ENCODE results near the gene HEPN1.

The HEPN1 gene

DNA sequence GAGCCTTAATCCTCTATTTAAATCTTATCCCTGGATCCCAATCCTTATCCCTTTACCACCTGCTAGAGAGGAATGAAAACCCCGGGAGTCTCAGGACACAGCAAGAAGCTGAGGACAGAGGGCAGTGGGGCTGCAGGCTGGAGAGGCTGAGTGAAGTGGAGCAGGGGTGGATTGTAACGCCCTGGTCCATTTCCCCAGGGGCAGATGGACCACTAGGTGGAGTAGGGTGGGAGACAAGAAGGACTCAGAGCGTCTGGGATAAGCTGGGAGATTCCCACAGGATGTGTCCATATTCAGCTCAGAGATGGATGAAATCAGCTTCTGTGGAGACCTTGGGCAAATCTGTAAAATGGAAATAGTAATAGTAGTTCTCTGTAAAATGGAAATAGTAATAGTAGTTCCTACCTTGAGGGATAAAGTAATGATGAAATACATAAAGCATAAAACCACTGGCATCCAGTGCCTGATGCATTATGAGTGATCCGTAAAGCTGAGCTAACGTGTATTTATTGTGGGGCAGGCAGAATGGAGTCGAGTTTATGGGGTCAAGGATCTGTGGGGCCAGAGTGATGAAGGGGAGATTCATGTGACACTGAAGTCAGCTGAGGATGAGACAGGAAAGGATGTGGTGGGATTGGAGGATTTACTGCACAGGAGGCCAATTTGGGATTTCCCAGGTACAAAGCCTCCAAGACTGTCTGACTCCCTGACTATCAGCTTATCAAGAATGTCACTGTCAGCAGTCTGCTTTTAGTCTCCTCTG is 19.5 kb upstream of the HEPN1 start:
- Histone ChIP-seq H3K79me2 (ENCODE audit: control insufficient read depth, low read length) (no peaks in the 10 kb centered on the region), H3K9me3 (ENCODE audit: control insufficient read depth, insufficient read depth, low read length) (no peaks in the 10 kb centered on the region), H3K9me2 (replicated peaks; ENCODE audit: control insufficient read depth, low read length) (no peaks in the 10 kb centered on the region), H3K27ac (ENCODE audit: low read depth, low read length) (no peak overlapping the region), H3K36me3 (ENCODE audit: control insufficient read depth, low read length) (no peaks in the 10 kb centered on the region), H3K27me3 (ENCODE audit: control insufficient read depth, low read length) (peaks cover 34% of the 10 kb centered on the region), H3K4me3 (ENCODE audit: low read length) (no peak overlapping the region), H4K20me1 (ENCODE audit: control insufficient read depth, insufficient read depth, low read depth, low read length) (no peaks in the 10 kb centered on the region), H3K4me2 (ENCODE audit: low read length) (no peak overlapping the region), H3F3A (ENCODE audit: control insufficient read depth, insufficient read depth) (no peaks in the 10 kb centered on the region), H3K4me1 (ENCODE audit: control insufficient read depth, low read length) (no peaks in the 10 kb centered on the region)
- TF ChIP-seq, protein P1, sequence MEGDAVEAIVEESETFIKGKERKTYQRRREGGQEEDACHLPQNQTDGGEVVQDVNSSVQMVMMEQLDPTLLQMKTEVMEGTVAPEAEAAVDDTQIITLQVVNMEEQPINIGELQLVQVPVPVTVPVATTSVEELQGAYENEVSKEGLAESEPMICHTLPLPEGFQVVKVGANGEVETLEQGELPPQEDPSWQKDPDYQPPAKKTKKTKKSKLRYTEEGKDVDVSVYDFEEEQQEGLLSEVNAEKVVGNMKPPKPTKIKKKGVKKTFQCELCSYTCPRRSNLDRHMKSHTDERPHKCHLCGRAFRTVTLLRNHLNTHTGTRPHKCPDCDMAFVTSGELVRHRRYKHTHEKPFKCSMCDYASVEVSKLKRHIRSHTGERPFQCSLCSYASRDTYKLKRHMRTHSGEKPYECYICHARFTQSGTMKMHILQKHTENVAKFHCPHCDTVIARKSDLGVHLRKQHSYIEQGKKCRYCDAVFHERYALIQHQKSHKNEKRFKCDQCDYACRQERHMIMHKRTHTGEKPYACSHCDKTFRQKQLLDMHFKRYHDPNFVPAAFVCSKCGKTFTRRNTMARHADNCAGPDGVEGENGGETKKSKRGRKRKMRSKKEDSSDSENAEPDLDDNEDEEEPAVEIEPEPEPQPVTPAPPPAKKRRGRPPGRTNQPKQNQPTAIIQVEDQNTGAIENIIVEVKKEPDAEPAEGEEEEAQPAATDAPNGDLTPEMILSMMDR (IDR thresholded peaks at IDR 0.05; ENCODE audit: low read depth, low read length, poor library complexity, severe bottlenecking) = no peak
- TF ChIP-seq EZH2phosphoT487 (IDR thresholded peaks at IDR 0.05; ENCODE audit: borderline replicate concordance, low read length) = no peak

DNA sequence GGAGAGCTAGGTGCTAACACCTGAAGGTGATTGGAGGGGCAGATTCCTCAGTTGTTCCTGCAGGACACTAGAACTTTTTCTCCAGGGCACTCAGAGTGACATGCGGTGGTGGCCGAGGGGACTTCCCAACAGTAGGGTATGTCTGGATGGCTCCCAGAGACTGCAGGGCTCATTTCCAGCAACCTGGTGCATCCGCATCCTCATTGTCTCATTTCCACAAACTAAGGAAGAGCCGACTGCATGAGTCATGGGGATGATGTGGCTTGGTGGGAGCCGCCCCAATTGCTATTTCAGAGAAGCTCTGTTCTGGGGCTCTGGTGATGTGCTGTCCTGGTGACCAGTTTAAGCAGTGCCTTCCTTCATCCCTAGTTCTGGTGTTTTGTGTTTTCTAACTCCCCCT is 18.6 kb upstream of the HEPN1 start:
- no peak overlapping the region for H3K4me3 ChIP-seq (ENCODE audit: low read length)

DNA sequence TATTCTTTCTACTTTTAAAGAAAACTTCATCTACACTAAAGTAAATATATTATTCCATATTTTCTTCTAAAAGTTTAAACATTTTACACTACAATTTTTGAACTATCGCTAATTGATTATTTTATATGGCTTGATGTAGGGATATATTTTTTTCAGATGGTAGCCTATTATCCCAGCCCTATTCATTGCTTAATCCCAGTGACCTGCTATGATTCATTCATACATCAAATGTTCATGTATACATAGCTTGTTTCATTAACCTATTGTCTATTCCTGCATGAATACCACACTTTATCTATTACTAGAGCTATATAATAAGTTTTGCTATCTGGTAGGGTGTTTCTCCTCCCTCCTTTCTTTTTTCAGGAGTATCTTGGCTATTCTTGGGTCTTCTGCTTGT is 16.4 kb upstream of the HEPN1 start:
- H3K27ac ChIP-seq (ENCODE audit: low read depth, low read length) = no peak overlapping the region
- H3K9me2 ChIP-seq (replicated peaks; ENCODE audit: control insufficient read depth, low read length) = no peaks in the 10 kb centered on the region
- no peak overlapping the region for H3K4me2 ChIP-seq (ENCODE audit: low read length)
- TF ChIP-seq, protein P1 (IDR thresholded peaks at IDR 0.05; ENCODE audit: low read depth, low read length, poor library complexity, severe bottlenecking) = no peak
- TF ChIP-seq EZH2phosphoT487 (IDR thresholded peaks at IDR 0.05; ENCODE audit: borderline replicate concordance, low read length) = no peak
- H3F3A ChIP-seq (ENCODE audit: control insufficient read depth, insufficient read depth) = no peaks in the 10 kb centered on the region
- no peaks in the 10 kb centered on the region for H3K4me1 ChIP-seq (ENCODE audit: control insufficient read depth, low read length)
- H4K20me1 ChIP-seq (ENCODE audit: control insufficient read depth, insufficient read depth, low read depth, low read length) = no peaks in the 10 kb centered on the region
- no peaks in the 10 kb centered on the region for H3K79me2 ChIP-seq (ENCODE audit: control insufficient read depth, low read length)
- peaks cover 34% of the 10 kb centered on the region for H3K27me3 ChIP-seq (ENCODE audit: control insufficient read depth, low read length)
- H3K4me3 ChIP-seq (ENCODE audit: low read length) = no peak overlapping the region
- no peaks in the 10 kb centered on the region for H3K9me3 ChIP-seq (ENCODE audit: control insufficient read depth, insufficient read depth, low read length)
- no peaks in the 10 kb centered on the region for H3K36me3 ChIP-seq (ENCODE audit: control insufficient read depth, low read length)

More for the DNA sequence above, 18.6 kb upstream of the HEPN1 start:
- no peaks in the 10 kb centered on the region for H3K9me2 ChIP-seq (replicated peaks; ENCODE audit: control insufficient read depth, low read length)
- no peaks in the 10 kb centered on the region for H3K4me1 ChIP-seq (ENCODE audit: control insufficient read depth, low read length)
- H3K4me2 ChIP-seq (ENCODE audit: low read length) = no peak overlapping the region
- peaks cover 34% of the 10 kb centered on the region for H3K27me3 ChIP-seq (ENCODE audit: control insufficient read depth, low read length)
- H3K27ac ChIP-seq (ENCODE audit: low read depth, low read length) = no peak overlapping the region
- no peaks in the 10 kb centered on the region for H4K20me1 ChIP-seq (ENCODE audit: control insufficient read depth, insufficient read depth, low read depth, low read length)
- H3K79me2 ChIP-seq (ENCODE audit: control insufficient read depth, low read length) = no peaks in the 10 kb centered on the region
- no peaks in the 10 kb centered on the region for H3K36me3 ChIP-seq (ENCODE audit: control insufficient read depth, low read length)
- H3F3A ChIP-seq (ENCODE audit: control insufficient read depth, insufficient read depth) = no peaks in the 10 kb centered on the region
- TF ChIP-seq, protein P1 (IDR thresholded peaks at IDR 0.05; ENCODE audit: low read depth, low read length, poor library complexity, severe bottlenecking) = no peak
- TF ChIP-seq EZH2phosphoT487 (IDR thresholded peaks at IDR 0.05; ENCODE audit: borderline replicate concordance, low read length) = no peak
- H3K9me3 ChIP-seq (ENCODE audit: control insufficient read depth, insufficient read depth, low read length) = no peaks in the 10 kb centered on the region

Measured in DOHH2 (cell line).